ENCODE measurements around the gene ENTPD5.
A peak's percentile ranks its signal among the peaks of the same experiment; 100 is the strongest.

ENTPD5 gene

DNA sequence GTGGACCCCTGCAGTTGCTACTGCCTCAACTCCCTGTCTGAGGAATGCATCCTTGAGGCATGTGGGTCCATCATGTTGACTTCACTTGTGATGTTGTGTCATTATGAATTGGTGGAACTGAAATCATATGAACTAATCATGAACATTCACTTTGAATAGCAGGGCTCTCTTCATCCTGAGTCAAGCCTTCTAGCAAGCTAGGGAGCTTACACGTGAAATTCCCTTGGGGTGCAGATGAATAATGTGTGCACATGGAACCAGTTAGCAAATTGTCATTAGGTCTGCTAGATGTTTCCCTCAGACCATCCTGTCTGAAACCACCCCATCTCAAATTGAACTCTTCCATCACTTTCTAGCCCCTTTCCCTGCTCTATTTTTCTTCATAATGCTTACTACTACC lies 65.4 kb downstream of the ENTPD5 start:
- CTCF ChIA-PET: no interaction called here

DNA sequence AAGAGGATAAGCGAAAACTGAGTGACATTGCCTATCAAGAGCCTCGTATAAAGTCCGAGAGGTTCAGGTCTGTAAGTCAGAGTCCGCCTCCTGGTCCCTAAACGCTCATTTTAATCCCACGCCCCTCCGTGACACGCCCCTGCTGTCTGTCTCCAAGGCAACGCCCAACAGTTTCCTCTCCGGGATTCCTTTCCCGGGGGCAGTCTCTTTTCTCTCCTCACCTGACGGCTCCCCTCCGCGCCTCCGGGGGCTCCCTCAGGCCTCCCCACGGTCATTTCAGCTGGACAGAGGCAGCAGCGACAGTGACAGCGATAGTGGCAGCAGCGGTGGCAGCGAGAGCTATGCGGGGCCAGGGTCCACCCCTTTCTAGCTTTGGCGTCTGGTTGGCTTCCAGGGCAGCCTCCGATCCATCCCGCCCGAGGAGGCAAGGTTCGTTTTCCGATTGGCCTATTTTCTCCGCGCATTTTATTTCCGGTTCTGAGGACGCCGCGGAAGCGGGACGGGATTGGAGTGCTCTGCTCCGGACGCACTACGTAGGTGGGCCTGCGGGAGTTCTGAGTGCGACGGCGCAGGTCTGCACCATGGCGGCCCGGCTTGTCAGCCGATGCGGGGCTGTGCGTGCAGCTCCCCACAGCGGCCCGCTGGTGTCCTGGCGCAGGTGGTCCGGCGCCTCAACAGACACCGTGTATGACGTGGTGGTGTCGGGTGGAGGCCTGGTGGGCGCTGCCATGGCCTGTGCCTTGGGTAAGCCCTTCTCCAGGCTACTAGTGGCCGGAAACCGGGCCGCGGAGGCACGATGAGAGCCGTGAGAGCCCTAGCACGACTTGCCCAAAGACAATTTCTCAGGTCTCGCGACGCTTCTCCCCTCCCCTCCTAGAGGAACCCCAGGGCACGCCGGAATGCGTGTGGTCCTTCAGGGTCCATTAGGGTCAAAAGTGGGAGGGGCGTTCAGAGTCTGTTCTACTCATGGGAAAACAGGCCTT lies 69.0 kb downstream of the ENTPD5 start, which contains the start of the genes COQ6 and FAM161B:
TSS of gene COQ6 (plus strand) at position 551 of the 983 bp plus-strand sequence. CDS start at position 582, 31 bp downstream.
TSS of gene FAM161B (minus strand) at position 343 of the 983 bp plus-strand sequence. CDS start at position 275, 68 bp downstream.
- no peak for TF ChIP-seq CTCF (conservative IDR thresholded peaks at IDR 0.05; ENCODE audit: low read depth)
- POLR2A ChIA-PET (ENCODE audit: low non-redundant PET): no interaction called here
- H3K27ac ChIP-seq: peak within 1 kb of the TSS; percentile 91
- CTCF ChIA-PET: interaction anchor here (0.6 to 0.7 kb wide), 2 partner anchors 87 to 150 kb away, joined by 3 to 5 read pairs; no protein-coding TSS in a partner anchor
- DNase-seq (ENCODE audit: low spot score): peak; percentile 92

More for the DNA sequence above, 65.4 kb downstream of the ENTPD5 start:
- TF ChIP-seq CTCF (conservative IDR thresholded peaks at IDR 0.05; ENCODE audit: low read depth): no peak
- POLR2A ChIA-PET (ENCODE audit: low non-redundant PET): interaction anchor here (0.6 kb wide), 1 partner anchor 22 kb away, joined by 3 read pairs; no protein-coding TSS in a partner anchor
- no peak for DNase-seq (ENCODE audit: low spot score)
- no peak overlapping the region for H3K27ac ChIP-seq

DNA sequence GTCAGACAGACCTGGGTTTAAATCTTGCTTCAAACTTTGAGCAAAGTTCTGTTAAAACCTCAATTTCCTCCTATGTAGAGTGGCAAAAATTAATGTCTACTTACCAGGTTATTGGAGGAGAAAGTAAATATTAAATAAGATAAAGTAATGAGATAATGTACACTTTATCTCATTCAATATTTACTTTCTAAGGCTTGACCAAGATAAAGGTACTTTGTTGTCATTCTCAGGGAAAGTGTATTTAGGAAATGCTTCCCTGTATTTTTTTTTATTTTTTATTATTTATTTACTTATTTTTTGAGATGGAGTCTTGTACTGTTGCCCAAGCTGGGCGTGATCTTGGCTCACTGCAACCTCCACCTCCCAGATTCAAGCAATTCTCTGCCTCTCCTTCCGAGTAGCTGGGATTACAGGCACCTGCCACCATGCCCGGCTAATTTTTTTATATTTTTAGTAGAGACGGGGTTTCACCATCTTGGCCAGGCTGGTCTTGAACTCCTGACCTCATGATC lies 73.9 kb downstream of the ENTPD5 start:
- POLR2A ChIA-PET (ENCODE audit: low non-redundant PET): no interaction called here
- CTCF ChIA-PET: no interaction called here
- no peak for TF ChIP-seq CTCF (conservative IDR thresholded peaks at IDR 0.05; ENCODE audit: low read depth)
- no peak overlapping the region for H3K27ac ChIP-seq
- no peak for DNase-seq (ENCODE audit: low spot score)

DNA sequence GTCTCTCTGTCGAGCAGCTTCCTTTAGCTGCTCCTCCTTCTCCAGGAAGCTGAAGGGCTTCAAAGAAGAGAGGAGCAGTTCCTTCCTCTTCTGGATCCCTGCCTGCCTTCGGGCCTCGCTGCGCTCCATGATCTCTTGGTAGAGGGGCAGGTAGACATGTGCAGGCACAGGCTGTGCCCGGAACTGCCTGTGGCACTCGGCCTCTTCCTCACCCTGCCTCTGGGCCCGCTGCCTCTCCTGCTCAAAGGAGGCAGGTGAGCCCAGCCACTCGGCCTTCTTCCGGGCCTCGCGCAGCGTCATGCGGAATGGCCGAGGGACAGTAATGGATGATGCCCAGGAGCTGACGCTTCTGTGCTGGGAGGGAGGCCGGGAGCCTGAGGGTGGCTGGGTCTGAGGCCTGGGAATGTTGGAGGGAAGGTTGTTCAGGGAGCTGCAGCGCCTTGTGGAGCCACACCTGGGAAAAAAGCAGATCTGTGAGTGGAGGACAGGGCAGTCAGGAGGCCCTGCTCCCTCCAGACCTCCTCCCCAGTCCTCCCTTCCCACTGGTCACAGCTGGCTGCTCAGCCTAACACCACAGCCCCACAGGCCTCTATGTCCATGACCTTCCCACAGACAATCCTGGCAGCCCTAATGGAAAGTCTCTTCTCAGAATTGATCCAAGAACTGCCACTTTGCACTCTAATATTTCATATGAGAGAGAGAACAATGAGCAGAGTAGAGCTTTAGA lies 74.5 kb downstream of the ENTPD5 start:
- POLR2A ChIA-PET (ENCODE audit: low non-redundant PET): no interaction called here
- TF ChIP-seq CTCF (conservative IDR thresholded peaks at IDR 0.05; ENCODE audit: low read depth): no peak
- CTCF ChIA-PET: no interaction called here
- no peak for DNase-seq (ENCODE audit: low spot score)
- peak overlapping the region; percentile 11; the same call in 1 of the 2 replicates for H3K27ac ChIP-seq

GRCh38 chr14:73943083-73943482 lies 76.0 kb downstream of the ENTPD5 start:
- no peak for TF ChIP-seq CTCF (conservative IDR thresholded peaks at IDR 0.05; ENCODE audit: low read depth)
- POLR2A ChIA-PET (ENCODE audit: low non-redundant PET): no interaction called here
- peak; percentile 34 for DNase-seq (ENCODE audit: low spot score)
- H3K27ac ChIP-seq: peak overlapping the region; percentile 43; the same call in 1 of the 2 replicates
- CTCF ChIA-PET: interaction anchor here (1.0 kb wide), 1 partner anchor 360 kb away, joined by 3 read pairs; the partner anchor contains the start of gene ABCD4

DNA sequence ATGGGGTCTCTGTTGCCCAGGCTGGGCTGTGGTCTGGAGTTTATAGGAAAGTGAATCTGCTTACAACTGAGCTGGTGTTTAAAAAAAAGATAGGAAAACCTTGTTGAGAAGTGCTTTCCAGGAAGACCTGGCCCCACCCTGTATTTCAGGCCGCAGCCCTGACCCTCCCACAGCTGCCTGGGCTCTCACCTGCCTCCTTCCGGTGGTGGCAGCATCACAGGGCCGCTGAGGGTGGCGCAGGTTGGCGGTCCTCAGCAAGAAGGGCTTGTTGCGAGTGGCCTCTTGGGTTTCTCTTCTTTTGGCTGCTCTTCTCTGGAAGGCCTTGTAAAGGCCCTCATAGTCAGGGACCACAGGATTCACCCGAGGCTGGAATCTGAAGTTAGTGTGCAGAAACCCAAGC lies 76.9 kb downstream of the ENTPD5 start:
- no peak for TF ChIP-seq CTCF (conservative IDR thresholded peaks at IDR 0.05; ENCODE audit: low read depth)
- ChIA-PET POLR2A (ENCODE audit: low non-redundant PET) (interaction anchor here (0.6 kb wide), 1 partner anchor 424 kb away, joined by 3 read pairs; no protein-coding TSS in a partner anchor), CTCF (interaction anchor here (1.0 kb wide), 1 partner anchor 361 kb away, joined by 3 read pairs; the partner anchor contains the start of gene ABCD4)
- no peak for DNase-seq (ENCODE audit: low spot score)
- peak overlapping the region; percentile 12; the same call in 1 of the 2 replicates for H3K27ac ChIP-seq

Data from RWPE1 (cell line).